SU-DHL-6 (cell line): ENCODE results near the gene KCNA2.

Experiments
- H2AFZ ChIP-seq: fragments of 200-600 bp; sonication (generic); 2 replicates; pipeline ENCODE4 v1.6.1; 2014; ENCODE audit warnings: low read depth, mild to moderate bottlenecking, moderate library complexity, mixed read lengths, antibody characterized with exemption, low read length; ENCODE audit not compliant: severe bottlenecking
- H3F3A ChIP-seq: fragments of 200-600 bp; shearing (Covaris generic); 2 replicates; pipeline ENCODE4 v1.6.0; 2016; ENCODE audit warnings: antibody characterized with exemption, mild to moderate bottlenecking; ENCODE audit not compliant: insufficient read depth
- H3K27ac ChIP-seq: fragments of 200-600 bp; sonication (generic); 2 replicates; pipeline ENCODE4 v1.5.1; 2016; ENCODE audit warnings: low read depth, mild to moderate bottlenecking, low read length, moderate library complexity, mixed read lengths
- H3K27me3 ChIP-seq: fragments of 200-600 bp; sonication (generic), shearing (Covaris generic); 2 replicates; pipeline ENCODE4 v1.6.0; 2014; ENCODE audit warnings: mild to moderate bottlenecking, low read length
- H3K36me3 ChIP-seq: fragments of 200-600 bp; sonication (generic); 2 replicates; pipeline ENCODE4 v1.6.1; 2014; ENCODE audit warnings: mild to moderate bottlenecking, low read length, mixed read lengths
- H3K4me2 ChIP-seq: fragments of 300-600, 200-600 bp; shearing (Covaris generic), sonication (generic); 2 replicates; pipeline ENCODE4 v1.6.0; 2014; ENCODE audit warnings: low read length, low read depth, mild to moderate bottlenecking; ENCODE audit not compliant: poor library complexity, severe bottlenecking
- H3K4me3 ChIP-seq: fragments of 200-600 bp; sonication (generic); 2 replicates; pipeline ENCODE4 v1.5.1; 2014; ENCODE audit warnings: antibody characterized with exemption, low read length, mild to moderate bottlenecking, mixed read lengths; ENCODE audit not compliant: insufficient read depth, poor library complexity, severe bottlenecking
- H3K79me2 ChIP-seq: fragments of 200-600 bp; sonication (generic); 2 replicates; pipeline ENCODE4 v1.6.1; 2014; ENCODE audit warnings: mild to moderate bottlenecking, low read length, moderate library complexity; ENCODE audit not compliant: insufficient read depth
- H3K9ac ChIP-seq: fragments of 200-600 bp; sonication (generic); 2 replicates; pipeline ENCODE4 v1.7.0; 2014; ENCODE audit warnings: mild to moderate bottlenecking, low read length
- H3K9me2 ChIP-seq: fragments of 200-600 bp; sonication (generic); replicated peaks from 2 replicates; pipeline ENCODE4 v1.6.1; 2014; ENCODE audit warnings: low read length; ENCODE audit not compliant: insufficient read depth
- H3K9me3 ChIP-seq: fragments of 200-600 bp; sonication (generic); 2 replicates; pipeline ENCODE4 v1.6.1; 2014; ENCODE audit warnings: low read length, mixed read lengths; ENCODE audit not compliant: insufficient read depth
- H4K20me1 ChIP-seq: fragments of 200-600 bp; sonication (generic); 2 replicates; pipeline ENCODE4 v1.6.1; 2014; ENCODE audit warnings: low read depth, mild to moderate bottlenecking, antibody characterized with exemption, low read length, moderate library complexity, mixed read lengths
- CTCF ChIP-seq: fragments of 200-600 bp; sonication (generic); IDR thresholded peaks from one replicate; pipeline ENCODE4 v1.5.1; 2017; ENCODE audit warnings: antibody characterized with exemption, mild to moderate bottlenecking, low read length, moderate library complexity; ENCODE audit not compliant: insufficient read depth, poor library complexity, severe bottlenecking
- EZH2phosphoT487 ChIP-seq: fragments of 200-600 bp; sonication (generic), shearing (Covaris generic); conservative IDR thresholded peaks from 2 replicates; pipeline ENCODE4 v1.6.1; 2018; ENCODE audit warnings: mild to moderate bottlenecking, antibody characterized with exemption, low read length, moderate library complexity, mixed read lengths

The KCNA2 gene

GRCh38 chr1:110557481-110557880 lies 48.7 kb downstream of the KCNA2 start:
- Histone ChIP-seq H3K9me3 (no peaks in the 10 kb centered on the region), H3K4me2 (no peak overlapping the region), H3K9me2 (no peaks in the 10 kb centered on the region), H3K27me3 (no peaks in the 10 kb centered on the region), H3K36me3 (no peaks in the 10 kb centered on the region), H4K20me1 (no peaks in the 10 kb centered on the region), H3K27ac (no peak overlapping the region), H2AFZ (no peak overlapping the region), H3K79me2 (no peaks in the 10 kb centered on the region), H3K4me3 (no peak overlapping the region), H3F3A (no peaks in the 10 kb centered on the region), H3K9ac (no peak overlapping the region)
- TF ChIP-seq CTCF (no peak), EZH2phosphoT487 (no peak)

- Histone ChIP-seq H3K9me3 (no peaks in the 10 kb centered on the region), H4K20me1 (no peaks in the 10 kb centered on the region), H3F3A (no peaks in the 10 kb centered on the region), H2AFZ (no peak overlapping the region), H3K4me2 (no peak overlapping the region), H3K9ac (no peak overlapping the region), H3K36me3 (no peaks in the 10 kb centered on the region), H3K9me2 (no peaks in the 10 kb centered on the region), H3K27ac (no peak overlapping the region), H3K4me3 (no peak overlapping the region), H3K79me2 (no peaks in the 10 kb centered on the region), H3K27me3 (no peaks in the 10 kb centered on the region)
- TF ChIP-seq EZH2phosphoT487 (no peak), CTCF (no peak)
Measured at GRCh38 chr1:110556471-110556807, 49.7 kb downstream of the KCNA2 start.

DNA sequence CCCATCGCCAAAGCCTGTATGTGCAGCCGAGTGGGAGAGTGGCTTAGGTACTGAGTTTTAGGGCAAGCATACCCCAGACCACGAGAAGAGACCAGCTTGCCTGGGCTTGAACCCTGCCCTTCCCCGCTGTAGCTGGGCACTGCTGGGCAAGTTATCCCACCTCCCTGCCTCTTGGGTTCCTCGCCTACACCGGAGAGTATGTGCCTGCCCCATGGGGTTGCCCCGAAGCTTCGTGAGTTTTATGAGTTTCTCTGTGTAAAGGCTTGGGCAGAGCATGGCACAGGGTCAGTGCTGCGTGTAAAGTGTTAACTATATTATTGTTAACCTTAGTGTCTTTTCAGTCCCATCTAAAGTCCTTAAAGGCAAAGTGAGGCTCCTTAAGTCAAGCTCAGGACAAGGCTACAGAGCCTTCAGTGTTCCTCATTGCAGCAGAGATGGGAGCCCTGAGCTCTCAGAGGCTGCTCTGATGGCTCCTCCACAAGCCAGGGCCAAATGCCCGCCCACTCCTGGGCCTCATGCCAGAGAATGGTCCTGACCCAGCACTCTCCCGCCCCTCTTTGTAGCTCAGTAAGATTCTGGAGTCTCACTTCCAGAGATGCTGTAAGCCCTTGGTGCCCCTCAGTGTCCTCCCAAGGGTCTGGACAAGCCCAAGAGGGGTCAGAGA lies 50.2 kb downstream of the KCNA2 start:
- Histone ChIP-seq H3K4me3 (no peak overlapping the region), H3K9ac (no peak overlapping the region), H3K9me2 (no peaks in the 10 kb centered on the region), H3K36me3 (no peaks in the 10 kb centered on the region), H3K4me2 (no peak overlapping the region), H3K9me3 (no peaks in the 10 kb centered on the region), H2AFZ (no peak overlapping the region), H4K20me1 (no peaks in the 10 kb centered on the region), H3K79me2 (no peaks in the 10 kb centered on the region), H3F3A (no peaks in the 10 kb centered on the region), H3K27me3 (no peaks in the 10 kb centered on the region), H3K27ac (no peak overlapping the region)
- TF ChIP-seq EZH2phosphoT487 (no peak), CTCF (no peak)
